Measurements from ENCODE around the gene ZFX. TPM values are rescaled to one million over a fixed set of nuclear protein-coding genes. Genes with fewer than 3 reads are reported as not detected.

Gene ZFX
- total RNA-seq, 1 experiment from 2014 or later, result 66.8 TPM

DNA sequence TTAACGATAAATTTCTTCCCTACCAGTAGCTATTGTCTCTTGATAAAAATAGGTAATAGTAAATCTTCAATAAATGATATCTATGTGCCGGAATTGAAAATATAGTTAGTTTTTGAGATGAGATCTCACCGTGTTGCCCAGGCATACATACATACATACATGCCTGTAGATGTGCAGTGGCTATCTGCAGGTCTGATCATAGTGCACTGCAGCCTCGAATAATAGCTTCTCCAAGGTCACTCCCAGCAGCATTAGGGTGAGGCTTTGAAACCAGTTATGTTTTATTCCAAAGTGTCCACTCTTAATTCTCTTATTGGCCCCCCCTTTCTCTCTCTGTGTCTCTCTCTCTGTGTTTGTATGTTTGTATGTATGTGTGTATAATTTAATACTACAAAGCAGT is 37.5 kb downstream of the ZFX start:
- Histone ChIP-seq H3T11ph (ENCODE audit: low read length) (no peak overlapping the region), H3K79me2 (ENCODE audit: insufficient read depth, low read length) (peaks cover 14% of the 10 kb centered on the region; the same call in 1 of the 2 replicates)
- no peaks in the 10 kb centered on the region for H3K9me3 Mint-ChIP-seq

More for the DNA sequence above, 37.5 kb downstream of the ZFX start:
- H2BK15ac ChIP-seq (ENCODE audit: low read depth, low read length), result no peak overlapping the region
- no peak overlapping the region for H3K27ac Mint-ChIP-seq
- H3K4ac ChIP-seq (ENCODE audit: low read depth, low read length), result no peak overlapping the region
- H4K5ac ChIP-seq (ENCODE audit: insufficient read length, low read depth, low read length), result no peak overlapping the region
- H4K20me1 ChIP-seq (ENCODE audit: control insufficient read depth, insufficient read depth, insufficient read length), result no peaks in the 10 kb centered on the region
- no peak overlapping the region for H3K23ac ChIP-seq (ENCODE audit: insufficient read length, low read depth, low read length)
- H3K4me2 ChIP-seq (ENCODE audit: insufficient read depth, insufficient read length, low read length), result no peak overlapping the region
- no peak overlapping the region for H4K91ac ChIP-seq (ENCODE audit: insufficient read length, low read depth, low read length)
- no peak overlapping the region for H3K27ac ChIP-seq (ENCODE audit: insufficient read length, low read depth, low read length)
- peaks cover 19% of the 10 kb centered on the region for H3K79me1 ChIP-seq (ENCODE audit: insufficient read depth, low read depth, low read length, poor library complexity, severe bottlenecking)
- no peak overlapping the region for H2BK5ac ChIP-seq (ENCODE audit: insufficient read length, low read length)
- peaks cover 5 to 26% (median 18%) of the 10 kb centered on the region in 3 experiments; a peak in 6 of 7 replicates for H3K36me3 Mint-ChIP-seq (ENCODE audit: insufficient read depth in 1 of 3, low read depth in 3 of 3)
- H2AK5ac ChIP-seq (ENCODE audit: insufficient read length, low read length), result no peak overlapping the region
- no peak overlapping the region for H2BK12ac ChIP-seq (ENCODE audit: insufficient read length, low read depth, low read length)
- no peaks in the 10 kb centered on the region for H3K23me2 ChIP-seq (ENCODE audit: insufficient read length, low read depth, low read length, poor library complexity, severe bottlenecking)
- H3K27me3 ChIP-seq (ENCODE audit: insufficient read depth, low read length), result no peaks in the 10 kb centered on the region; the same call in 1 of the 2 replicates
- no peaks in the 10 kb centered on the region for H3K9me3 ChIP-seq (ENCODE audit: control insufficient read depth, low read depth, low read length)
- no CpG with 5 or more reads among the region's 4 CpGs for WGBS (ENCODE audit: extremely low coverage, insufficient read length, low lambda C conversion rate)
- no peak overlapping the region for H3K14ac ChIP-seq (ENCODE audit: insufficient read depth, low read length)
- TF ChIP-seq, protein P1, sequence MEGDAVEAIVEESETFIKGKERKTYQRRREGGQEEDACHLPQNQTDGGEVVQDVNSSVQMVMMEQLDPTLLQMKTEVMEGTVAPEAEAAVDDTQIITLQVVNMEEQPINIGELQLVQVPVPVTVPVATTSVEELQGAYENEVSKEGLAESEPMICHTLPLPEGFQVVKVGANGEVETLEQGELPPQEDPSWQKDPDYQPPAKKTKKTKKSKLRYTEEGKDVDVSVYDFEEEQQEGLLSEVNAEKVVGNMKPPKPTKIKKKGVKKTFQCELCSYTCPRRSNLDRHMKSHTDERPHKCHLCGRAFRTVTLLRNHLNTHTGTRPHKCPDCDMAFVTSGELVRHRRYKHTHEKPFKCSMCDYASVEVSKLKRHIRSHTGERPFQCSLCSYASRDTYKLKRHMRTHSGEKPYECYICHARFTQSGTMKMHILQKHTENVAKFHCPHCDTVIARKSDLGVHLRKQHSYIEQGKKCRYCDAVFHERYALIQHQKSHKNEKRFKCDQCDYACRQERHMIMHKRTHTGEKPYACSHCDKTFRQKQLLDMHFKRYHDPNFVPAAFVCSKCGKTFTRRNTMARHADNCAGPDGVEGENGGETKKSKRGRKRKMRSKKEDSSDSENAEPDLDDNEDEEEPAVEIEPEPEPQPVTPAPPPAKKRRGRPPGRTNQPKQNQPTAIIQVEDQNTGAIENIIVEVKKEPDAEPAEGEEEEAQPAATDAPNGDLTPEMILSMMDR (conservative IDR thresholded peaks at IDR 0.05), result no peak
- no peak overlapping the region for H3K4me3 Mint-ChIP-seq
- H2BK120ac ChIP-seq (ENCODE audit: low read depth, low read length, poor library complexity, severe bottlenecking), result no peak overlapping the region
- H2BK20ac ChIP-seq (ENCODE audit: low read depth, low read length, poor library complexity, severe bottlenecking), result no peak overlapping the region
- H3K27me3 Mint-ChIP-seq (ENCODE audit: low read depth), result no peaks in the 10 kb centered on the region
- H3K18ac ChIP-seq (ENCODE audit: insufficient read length, low read depth, low read length), result no peak overlapping the region
- no peak overlapping the region for H2AFZ ChIP-seq (ENCODE audit: low read length)
- peaks cover 0 to 3% of the 10 kb centered on the region in 2 experiments; a peak in 1 of 4 replicates for H3K4me1 Mint-ChIP-seq
- H3K9ac ChIP-seq (ENCODE audit: extremely low read depth, insufficient read length, low read length), result no peak overlapping the region
- H3K56ac ChIP-seq (ENCODE audit: insufficient read length, low read depth, low read length), result no peak overlapping the region
- H4K8ac ChIP-seq (replicated peaks; ENCODE audit: insufficient read length, low read depth, low read length), result no peak overlapping the region
- DNase-seq, result no peak
- H3K4me1 ChIP-seq (ENCODE audit: insufficient read depth, low read length), result no peaks in the 10 kb centered on the region
